HG03039 (cell line): ENCODE measurements around the gene EEFSEC.
"Not testable (repeated sequence)": the region's sequence is repeated elsewhere in the genome, so short reads cannot be mapped to it uniquely, and the experiment has no call there.

Source experiments
- ATAC-seq: cut with Tn5 transposase; IDR thresholded peaks from one replicate; pipeline ENCODE4 v1.9.1; 2021; ENCODE audit warnings: mild to moderate bottlenecking, moderate library complexity; ENCODE audit not compliant: unreplicated experiment

Gene EEFSEC

GRCh38 chr3:128151758-128152274 is 1.5 kb upstream of the EEFSEC start:
- ATAC-seq: no peak

GRCh38 chr3:128152419-128153155 is 694 bp upstream of the EEFSEC start:
- ATAC-seq: no peak

DNA sequence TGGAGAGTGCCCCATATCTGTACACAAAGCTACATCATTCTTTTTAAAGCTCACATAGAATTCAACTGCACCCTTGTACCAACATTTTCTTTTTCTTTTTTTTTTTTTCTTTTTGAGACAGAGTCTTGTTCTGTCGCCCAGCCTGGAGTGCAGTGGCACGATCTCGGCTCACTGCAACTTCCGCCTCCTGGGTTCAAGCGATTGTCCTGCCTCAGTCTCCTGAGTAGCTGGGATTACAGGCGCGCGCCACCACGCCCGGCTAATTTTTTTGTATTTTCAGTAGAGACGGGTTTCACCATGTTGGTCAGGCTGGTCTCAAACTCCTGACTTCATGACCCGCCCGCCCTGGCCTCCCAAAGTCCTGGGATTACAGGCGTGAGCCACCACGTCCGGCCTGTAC is 1.1 kb downstream of the EEFSEC start:
- ATAC-seq: not testable (repeated sequence)

GRCh38 chr3:128155616-128156360 is 2.5 kb downstream of the EEFSEC start:
- no peak for ATAC-seq

DNA sequence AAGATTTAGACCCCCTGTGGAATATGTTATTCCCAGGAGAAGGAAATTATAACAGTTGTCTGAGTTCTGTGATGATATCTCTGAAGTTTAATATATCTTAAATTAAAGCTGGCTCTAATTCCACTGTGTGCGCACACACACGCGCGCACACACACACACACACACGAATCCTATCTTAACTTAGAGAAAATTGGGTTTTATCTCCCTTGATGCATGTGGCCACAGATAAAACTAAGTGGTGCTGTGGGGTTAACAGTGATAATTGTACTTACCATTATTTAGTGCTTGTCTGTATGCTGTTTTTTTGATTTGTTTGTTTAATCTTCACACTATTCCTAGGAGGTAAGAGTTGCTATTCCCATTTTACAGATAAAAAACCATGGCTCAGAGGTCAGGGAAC is 7.4 kb downstream of the EEFSEC start:
- no peak for ATAC-seq

- no peak for ATAC-seq
These were observed 10.2 kb downstream of the EEFSEC start for GRCh38 chr3:128163432-128163831.

DNA sequence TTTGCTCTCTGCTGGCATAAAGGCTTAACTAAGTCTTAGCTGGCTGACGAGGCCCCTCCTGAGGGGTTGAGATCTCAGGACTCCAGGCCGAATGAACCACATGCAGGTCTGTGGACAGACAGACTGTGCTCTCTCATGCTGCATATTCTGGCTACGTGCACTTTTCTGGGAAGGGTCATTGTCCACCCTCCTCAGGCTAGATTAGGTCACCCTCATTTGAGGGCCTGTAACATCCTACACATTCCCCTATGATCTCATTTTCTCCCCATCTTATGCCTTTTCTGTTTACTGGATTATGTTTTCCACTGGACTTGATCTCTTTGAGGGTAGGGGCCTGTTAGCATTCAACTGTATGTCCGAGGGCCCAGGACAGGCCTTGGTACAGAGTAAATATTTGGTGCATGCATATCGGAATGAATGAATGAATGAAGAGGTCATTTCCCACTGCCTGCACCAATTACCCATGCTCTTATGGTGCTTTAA is 13.7 kb downstream of the EEFSEC start:
- no peak for ATAC-seq

DNA sequence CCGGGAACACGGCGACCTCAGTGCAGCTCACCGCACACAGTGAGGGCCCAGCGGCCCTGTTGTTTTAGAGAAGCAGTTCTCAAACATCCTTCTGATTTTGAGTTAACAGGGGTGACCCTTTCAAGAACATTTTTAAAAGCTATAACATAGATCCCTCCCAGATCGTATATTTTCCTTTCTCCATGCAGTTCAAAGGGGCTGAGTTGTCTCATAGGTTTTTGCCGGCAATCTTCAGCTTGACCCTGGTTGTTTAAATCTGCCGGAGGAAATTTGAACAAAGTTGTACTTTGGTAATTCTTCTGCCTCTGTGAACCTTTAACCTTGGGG is 14.3 kb downstream of the EEFSEC start:
- no peak for ATAC-seq

- no peak for ATAC-seq
These were observed 14.8 kb downstream of the EEFSEC start for GRCh38 chr3:128167973-128168674.

DNA sequence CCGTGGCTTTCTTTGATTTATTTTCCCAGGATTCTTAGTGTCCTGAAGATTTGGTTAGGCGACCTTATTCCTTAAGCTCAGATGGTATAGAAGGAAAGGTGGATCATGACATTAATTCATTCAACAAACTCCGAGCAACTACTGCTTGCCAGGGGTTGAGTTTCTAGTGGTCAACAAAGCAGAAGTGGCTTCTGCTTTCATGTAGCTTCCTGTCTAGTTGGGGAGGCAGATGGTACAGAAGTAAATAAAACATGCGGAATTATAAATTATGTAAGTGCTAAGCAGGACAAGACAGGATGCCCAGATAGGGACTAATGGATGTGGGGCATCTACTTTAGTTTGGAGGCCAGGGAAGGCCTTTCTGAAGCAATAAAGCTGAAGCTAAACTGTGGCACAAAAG is 15.6 kb downstream of the EEFSEC start:
- ATAC-seq: no peak

DNA sequence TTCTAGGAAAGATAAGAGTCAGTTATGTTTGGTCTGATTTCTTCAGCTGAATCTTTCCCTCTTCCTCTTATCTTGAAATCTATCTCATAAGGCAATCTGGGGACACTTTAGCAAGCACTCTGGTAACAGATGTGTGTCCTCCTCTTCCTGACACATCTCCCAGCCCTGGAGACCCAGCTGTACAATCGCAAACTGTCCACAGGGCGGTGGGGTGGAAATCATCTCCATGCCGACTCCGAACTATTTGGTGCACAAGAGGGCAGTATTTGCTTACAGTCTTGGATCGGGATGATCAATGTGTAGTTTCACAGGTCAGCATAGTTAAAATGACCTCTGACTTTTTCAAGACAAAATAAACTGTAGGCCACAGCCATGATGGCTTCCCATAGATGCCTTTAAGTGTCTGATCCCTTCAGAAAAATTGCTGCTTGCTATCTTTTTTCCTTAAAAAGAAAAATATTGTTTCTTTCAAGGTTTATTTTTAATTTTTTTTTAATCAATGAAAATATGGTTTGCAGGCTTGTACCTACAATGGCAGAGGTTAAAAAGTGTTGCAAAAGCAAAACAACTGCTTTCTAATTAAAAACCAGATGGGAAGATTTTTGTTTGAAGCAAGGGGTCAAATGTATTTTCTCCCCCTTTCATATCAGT is 17.7 kb downstream of the EEFSEC start:
- no peak for ATAC-seq

GRCh38 chr3:128173200-128173599 is 19.9 kb downstream of the EEFSEC start:
- no peak for ATAC-seq

DNA sequence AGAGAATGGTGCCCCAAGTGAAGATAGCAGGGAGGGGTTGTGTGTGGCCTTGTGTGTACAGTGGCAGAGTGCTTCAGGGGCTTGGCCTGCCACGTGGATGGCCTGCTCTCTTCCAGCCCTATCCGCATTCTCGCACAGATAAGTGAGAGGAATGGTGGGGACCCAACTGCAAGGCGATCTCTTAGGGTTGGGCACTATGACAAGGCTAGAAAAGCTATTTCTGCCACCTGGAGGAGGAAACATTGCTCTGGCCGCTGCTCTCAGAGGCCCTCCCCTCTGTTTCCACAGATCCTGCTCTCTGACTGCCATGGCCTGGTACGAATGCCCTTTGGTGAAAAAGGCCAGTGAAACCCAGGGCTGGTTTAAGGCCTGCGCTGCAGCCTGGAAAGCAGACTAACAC is 20.6 kb downstream of the EEFSEC start:
- no peak for ATAC-seq

DNA sequence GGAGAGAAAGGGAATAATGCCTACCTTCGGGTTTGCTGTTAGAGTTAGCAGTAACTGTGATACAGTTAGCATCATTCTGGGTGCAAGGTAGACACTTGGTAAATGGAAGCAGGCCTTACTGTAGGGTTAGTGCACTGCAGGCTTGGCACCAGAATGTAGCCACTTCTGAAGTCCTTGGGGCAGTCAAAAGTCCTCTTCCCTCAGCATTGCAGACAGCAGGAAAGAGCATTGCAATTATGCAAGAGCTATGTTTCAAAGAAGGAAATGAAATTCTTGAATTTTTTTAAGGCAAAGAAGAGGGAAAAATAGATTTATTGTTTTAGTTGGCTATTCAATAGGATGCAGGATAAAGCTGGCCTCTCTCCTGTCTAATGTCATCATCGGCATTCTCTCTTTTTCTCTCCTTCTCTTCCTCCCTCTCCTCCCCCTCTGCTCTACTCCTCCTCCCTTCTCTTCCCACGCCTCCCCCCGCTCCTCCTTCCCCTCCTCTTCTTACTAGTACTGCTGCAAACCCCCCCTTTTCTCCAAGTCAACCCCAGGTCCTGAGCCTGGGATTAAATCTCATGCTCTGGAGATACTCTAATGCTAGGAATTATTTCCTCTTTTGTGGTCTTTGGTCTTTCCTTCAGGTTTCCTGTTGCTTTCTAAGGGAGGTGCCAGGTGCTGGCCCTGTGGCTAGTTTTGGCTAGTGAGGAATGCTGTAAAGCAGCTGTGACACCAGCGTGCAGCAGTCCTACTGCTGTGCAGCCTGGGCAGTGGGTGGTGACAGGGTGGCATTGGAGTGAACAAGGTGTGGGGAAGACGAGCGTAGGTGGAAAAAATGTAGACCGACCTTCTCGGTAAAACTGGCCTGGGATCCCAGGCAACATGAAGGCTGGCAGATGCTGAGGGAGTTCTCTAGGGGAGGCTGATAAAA is 21.7 kb downstream of the EEFSEC start:
- ATAC-seq: no peak

DNA sequence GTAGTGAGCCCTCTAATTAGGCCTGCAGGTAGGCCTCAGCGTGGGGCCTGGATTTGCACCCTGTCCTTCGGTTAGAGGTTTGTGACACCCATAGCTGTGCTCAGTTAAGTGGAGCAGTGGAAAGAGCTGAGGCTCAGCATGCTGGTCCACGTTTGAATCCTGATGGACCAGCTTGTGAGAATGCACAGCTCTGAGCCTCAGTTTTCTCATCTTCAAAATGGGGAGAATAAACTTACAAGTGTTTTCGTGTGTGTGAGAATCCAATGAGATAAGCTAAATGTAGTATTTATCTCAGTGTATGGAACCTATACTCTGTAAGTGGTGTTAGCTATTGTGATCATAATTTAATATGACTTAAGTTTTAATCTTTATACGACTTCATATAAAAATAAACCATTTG is 22.5 kb downstream of the EEFSEC start:
- ATAC-seq: no peak

DNA sequence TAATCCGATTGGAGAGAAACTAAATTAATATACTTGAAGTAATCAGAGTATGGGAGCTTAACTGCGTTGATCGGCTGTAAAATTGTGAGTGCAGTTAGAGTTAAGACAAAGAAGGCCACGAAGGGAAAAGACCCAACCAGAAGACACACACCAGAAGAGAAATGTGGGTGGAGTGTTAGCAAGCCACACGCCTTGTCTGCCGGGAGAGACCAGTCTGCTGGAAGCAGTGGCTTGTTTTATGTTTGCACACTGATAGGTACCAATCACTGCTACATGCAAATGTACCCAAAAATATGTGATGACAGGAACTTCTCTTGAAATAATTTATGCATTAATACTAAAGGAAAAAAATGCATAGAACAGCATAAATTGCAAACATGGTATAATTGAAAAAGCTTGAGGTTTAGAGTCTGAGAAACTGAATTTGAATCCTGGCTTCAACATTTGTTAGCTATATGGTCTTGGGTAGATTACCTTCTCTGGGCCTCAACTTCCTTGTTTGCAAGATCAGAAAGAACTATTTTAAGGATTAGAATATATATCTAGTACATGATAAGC is 23.1 kb downstream of the EEFSEC start:
- no peak for ATAC-seq

DNA sequence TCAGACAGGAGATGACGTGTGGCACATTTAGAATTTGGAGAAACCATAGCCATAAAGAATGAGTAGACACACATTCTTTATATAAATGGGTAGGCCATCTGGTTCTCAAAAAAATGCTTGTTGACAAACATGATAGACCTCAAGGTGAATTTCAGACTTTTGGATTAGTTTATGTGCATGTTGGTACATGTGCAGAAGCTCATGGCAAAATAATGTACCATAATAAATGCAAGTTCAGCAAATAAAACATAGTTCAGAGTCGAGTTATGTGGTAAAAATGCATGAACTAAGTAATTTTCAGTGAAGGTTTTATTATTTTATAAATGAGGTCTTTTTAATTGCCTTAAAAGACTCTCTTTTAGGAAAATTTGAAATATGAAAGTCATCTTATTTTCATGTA is 24.6 kb downstream of the EEFSEC start:
- ATAC-seq: no peak

DNA sequence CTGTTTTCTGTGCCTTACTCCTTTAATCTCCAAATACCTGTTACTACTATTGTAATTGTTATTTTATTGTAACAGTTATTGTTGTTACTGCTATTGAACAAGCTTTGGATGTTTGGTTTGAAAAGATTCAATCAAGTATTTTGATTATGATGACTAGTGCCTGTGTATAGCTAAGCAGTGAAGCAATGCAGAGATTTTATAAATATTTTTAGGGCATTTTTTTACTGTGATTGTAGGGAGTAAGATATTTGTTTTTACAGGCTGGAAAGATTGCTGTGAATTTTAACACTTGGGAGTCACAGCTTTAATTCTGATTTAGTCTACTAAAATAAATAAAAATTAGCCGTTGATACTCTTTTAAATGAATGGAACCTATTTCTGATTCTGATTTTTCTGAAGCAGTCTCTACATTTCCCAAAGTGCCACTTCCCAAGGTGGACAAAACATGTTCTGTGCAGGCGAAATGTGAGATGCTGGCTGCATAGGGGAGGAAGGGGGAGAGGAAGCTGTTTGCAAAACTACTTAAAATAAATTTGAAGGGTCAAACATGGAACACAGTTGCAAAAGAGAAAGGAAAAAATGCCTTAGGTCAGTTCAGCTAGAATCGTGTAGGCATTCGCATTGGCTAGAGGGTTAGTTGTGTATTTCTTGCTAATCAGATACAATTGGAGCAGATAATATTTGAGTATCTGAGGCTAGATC is 25.7 kb downstream of the EEFSEC start:
- ATAC-seq: no peak

DNA sequence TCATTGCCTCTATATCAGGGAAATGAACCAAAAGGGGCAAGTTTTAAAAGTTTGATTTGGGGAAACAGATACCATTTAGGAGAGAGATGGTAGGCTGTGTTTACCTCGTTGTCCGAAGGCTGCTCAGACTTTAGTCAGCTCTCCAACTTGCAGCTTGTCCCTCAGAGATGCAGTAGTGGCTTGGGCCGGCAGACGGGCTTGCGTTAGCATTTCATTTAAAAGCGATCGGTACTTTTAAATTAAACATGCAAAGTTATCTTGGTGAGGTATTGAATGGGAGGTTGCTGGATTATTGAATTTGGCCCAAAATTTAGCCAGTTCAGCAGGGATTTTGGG is 26.2 kb downstream of the EEFSEC start:
- no peak for ATAC-seq
